ENCODE results near the gene CYP11A1.

The CYP11A1 gene

GRCh38 chr15:74311734-74312444 is 55.6 kb downstream of the CYP11A1 start:
- in situ Hi-C loops (cut with HindIII; ENCODE audit: low sequenced_read_pairs): no loop called here
- DNase-seq (ENCODE audit: low read depth, low spot score): no peak
- no peak overlapping the region for H3K4me3 ChIP-seq (ENCODE audit: low read depth, low read length)
- peak; percentile 80 for TF ChIP-seq CTCF (IDR thresholded peaks at IDR 0.05; ENCODE audit: low read depth, low read length)

GRCh38 chr15:74307827-74308811 is 59.3 kb downstream of the CYP11A1 start:
- in situ Hi-C loops (cut with HindIII; ENCODE audit: low sequenced_read_pairs): no loop called here
- no peak overlapping the region for H3K4me3 ChIP-seq (ENCODE audit: low read depth, low read length)
- peak; percentile 92 for TF ChIP-seq CTCF (IDR thresholded peaks at IDR 0.05; ENCODE audit: low read depth, low read length)
- peak; percentile 66 for DNase-seq (ENCODE audit: low read depth, low spot score)

- no peak overlapping the region for H3K4me3 ChIP-seq (ENCODE audit: low read depth, low read length)
- no peak for TF ChIP-seq CTCF (IDR thresholded peaks at IDR 0.05; ENCODE audit: low read depth, low read length)
- no peak for DNase-seq (ENCODE audit: low read depth, low spot score)
- in situ Hi-C loops (cut with HindIII; ENCODE audit: low sequenced_read_pairs): no loop called here
Observed at GRCh38 chr15:74306781-74307217, 60.6 kb downstream of the CYP11A1 start.

- TF ChIP-seq CTCF (IDR thresholded peaks at IDR 0.05; ENCODE audit: low read depth, low read length): no peak
- no peak for DNase-seq (ENCODE audit: low read depth, low spot score)
- in situ Hi-C loops (cut with HindIII; ENCODE audit: low sequenced_read_pairs): no loop called here
- no peak overlapping the region for H3K4me3 ChIP-seq (ENCODE audit: low read depth, low read length)
Observed at GRCh38 chr15:74305687-74306086, 61.8 kb downstream of the CYP11A1 start.

GRCh38 chr15:74304431-74304830 is 63.0 kb downstream of the CYP11A1 start:
- in situ Hi-C loops (cut with HindIII; ENCODE audit: low sequenced_read_pairs): no loop called here
- H3K4me3 ChIP-seq (ENCODE audit: low read depth, low read length): no peak overlapping the region
- no peak for DNase-seq (ENCODE audit: low read depth, low spot score)
- no peak for TF ChIP-seq CTCF (IDR thresholded peaks at IDR 0.05; ENCODE audit: low read depth, low read length)

GRCh38 chr15:74303741-74304309 is 63.6 kb downstream of the CYP11A1 start:
- no peak overlapping the region for H3K4me3 ChIP-seq (ENCODE audit: low read depth, low read length)
- no peak for TF ChIP-seq CTCF (IDR thresholded peaks at IDR 0.05; ENCODE audit: low read depth, low read length)
- no peak for DNase-seq (ENCODE audit: low read depth, low spot score)
- in situ Hi-C loops (cut with HindIII; ENCODE audit: low sequenced_read_pairs): no loop called here
